Measurements from ENCODE around the gene ITGB1. TPM values are rescaled to one million over a fixed set of nuclear protein-coding genes. Genes with fewer than 3 reads are reported as not detected.
"Not testable (repeated sequence)": the region's sequence is repeated elsewhere in the genome, so short reads cannot be mapped to it uniquely, and the experiment has no call there.

ITGB1 gene
- total RNA-seq: 379 TPM
- polyA plus RNA-seq (ENCODE audit: insufficient read depth in 1 of 8, insufficient read length in 8 of 8, low replicate concordance in 1 of 8): 100 to 1,000 TPM; 308 to 467 (median 385) TPM
- long read RNA-seq, donor 1, transcript ITGB1-201 (16 exons, 3,640 nt): major isoform, 17 of 36 reads
- long read RNA-seq, donor 1, partial matches to known transcripts: 12 of 36 reads
- long read RNA-seq, donor 1, other reads (novel, unspliced or antisense): 6 of 36 reads
- long read RNA-seq, donor 2, transcript ITGB1-201 (16 exons, 3,640 nt): major isoform, 7 of 8 reads
- long read RNA-seq, donor 2, partial matches to known transcripts: 0 of 8 reads
- long read RNA-seq, donor 2, other reads (novel, unspliced or antisense): 0 of 8 reads
- long read RNA-seq, donor 3, transcript ITGB1-201 (16 exons, 3,640 nt): major isoform, 58 of 128 reads
- long read RNA-seq, donor 3, partial matches to known transcripts: 49 of 128 reads
- long read RNA-seq, donor 3, other reads (novel, unspliced or antisense): 17 of 128 reads
- long read RNA-seq, donor 4, transcript ITGB1-201 (16 exons, 3,640 nt): major isoform, 22 of 89 reads
- long read RNA-seq, donor 4, partial matches to known transcripts: 56 of 89 reads
- long read RNA-seq, donor 4, other reads (novel, unspliced or antisense): 5 of 89 reads
- long read RNA-seq, donor 5, transcript ITGB1-201 (16 exons, 3,640 nt): major isoform, 111 of 408 reads
- long read RNA-seq, donor 5, transcript ITGB1-214 (3 exons, 861 nt): minor isoform, 8 of 408 reads
- long read RNA-seq, donor 5, partial matches to known transcripts: 275 of 408 reads
- long read RNA-seq, donor 5, other reads (novel, unspliced or antisense): 12 of 408 reads
- long read RNA-seq, donor 6, transcript ITGB1-201 (16 exons, 3,640 nt): major isoform, 88 of 214 reads
- long read RNA-seq, donor 6, partial matches to known transcripts: 94 of 214 reads
- long read RNA-seq, donor 6, other reads (novel, unspliced or antisense): 31 of 214 reads
- long read RNA-seq, donor 7, transcript ITGB1-201 (16 exons, 3,640 nt): major isoform, 77 of 215 reads
- long read RNA-seq, donor 7, partial matches to known transcripts: 124 of 215 reads
- long read RNA-seq, donor 7, other reads (novel, unspliced or antisense): 8 of 215 reads
- long read RNA-seq, donor 8, transcript ITGB1-201 (16 exons, 3,640 nt): major isoform, 61 of 129 reads
- long read RNA-seq, donor 8, partial matches to known transcripts: 56 of 129 reads
- long read RNA-seq, donor 8, other reads (novel, unspliced or antisense): 8 of 129 reads
- long read RNA-seq, donor 9, transcript ITGB1-201 (16 exons, 3,640 nt): major isoform, 21 of 121 reads
- long read RNA-seq, donor 9, partial matches to known transcripts: 92 of 121 reads
- long read RNA-seq, donor 9, other reads (novel, unspliced or antisense): 5 of 121 reads
- long read RNA-seq, donor 10, transcript ITGB1-201 (16 exons, 3,640 nt): major isoform, 94 of 257 reads
- long read RNA-seq, donor 10, partial matches to known transcripts: 147 of 257 reads
- long read RNA-seq, donor 10, other reads (novel, unspliced or antisense): 12 of 257 reads
- long read RNA-seq, donor 11, transcript ITGB1-201 (16 exons, 3,640 nt): major isoform, 51 of 124 reads
- long read RNA-seq, donor 11, transcript ITGB1-214 (3 exons, 861 nt): minor isoform, 9 of 124 reads
- long read RNA-seq, donor 11, partial matches to known transcripts: 57 of 124 reads
- long read RNA-seq, donor 11, other reads (novel, unspliced or antisense): 7 of 124 reads

DNA sequence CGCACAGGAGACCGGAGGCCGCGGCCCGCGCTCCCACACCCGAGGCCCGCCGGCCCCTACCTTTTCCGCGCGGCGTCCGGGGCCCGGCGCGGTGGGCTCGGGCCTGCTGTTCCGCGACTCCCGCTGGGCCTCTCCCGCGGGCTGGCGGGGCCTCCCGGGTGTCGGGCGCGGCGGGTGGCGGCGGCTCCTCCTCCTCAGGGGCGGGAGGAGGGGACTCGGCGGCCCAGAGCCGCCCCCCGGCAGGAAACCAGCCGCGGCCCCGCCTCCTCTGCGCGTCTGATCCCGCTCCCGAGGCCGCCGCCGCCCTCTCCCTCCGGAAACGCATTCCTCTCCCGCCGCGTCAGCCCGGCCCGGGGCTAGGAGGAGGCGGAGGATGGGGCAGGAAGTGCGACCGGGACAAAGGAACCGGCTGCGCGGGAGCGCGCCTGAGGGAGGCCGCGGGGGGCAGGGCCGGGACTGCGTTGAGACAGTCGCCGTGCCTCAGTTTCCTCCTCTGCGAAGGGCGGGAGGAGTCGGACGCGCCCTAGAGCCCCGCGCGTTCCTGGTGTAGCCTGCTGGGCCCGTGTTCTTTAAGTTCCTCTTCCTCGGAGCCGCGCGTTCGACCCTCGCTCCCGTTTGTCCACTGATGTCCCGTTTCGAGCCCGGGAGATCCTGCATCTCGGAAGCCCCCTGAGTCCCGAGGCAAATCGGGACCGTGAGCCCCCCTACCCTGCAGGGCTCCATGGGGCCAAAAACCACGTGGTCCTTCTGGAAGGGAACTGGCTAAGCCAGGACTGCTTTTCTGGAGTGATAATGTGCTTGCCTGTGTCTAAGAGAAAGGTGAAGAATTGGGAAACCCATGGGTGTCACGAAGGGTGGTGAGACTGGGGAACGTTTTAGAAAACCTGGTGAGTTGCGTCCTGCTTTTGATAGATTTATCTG lies at the start of gene ITGB1:
ITGB1 (minus strand) TSS at position 146 of the 921 bp plus-strand sequence. CDS start 22,672 bp downstream, outside the sequence.
- H3K27me3 ChIP-seq (ENCODE audit: control insufficient read depth, insufficient read depth, low read length): no peaks in the 10 kb centered on the region
- peak within 1 kb of the TSS; percentile 98 for H3K27ac ChIP-seq (ENCODE audit: low read length)
- DNase-seq: peak; percentile 99
- WGBS (ENCODE audit: insufficient coverage): under 1% methylated on average over 80 of the region's 94 CpGs
- H3K4me3 ChIP-seq (ENCODE audit: low read length): peak within 1 kb of the TSS; percentile 98
- H3K9me3 ChIP-seq (replicated peaks; ENCODE audit: control insufficient read depth, low read depth, low read length): no peaks in the 10 kb centered on the region
- H3K4me1 ChIP-seq (ENCODE audit: control insufficient read depth, insufficient read depth, low read length): peaks cover 16% of the 10 kb centered on the region
- H3K36me3 ChIP-seq (ENCODE audit: control insufficient read depth, insufficient read depth, low read length): no peaks in the 10 kb centered on the region

DNA sequence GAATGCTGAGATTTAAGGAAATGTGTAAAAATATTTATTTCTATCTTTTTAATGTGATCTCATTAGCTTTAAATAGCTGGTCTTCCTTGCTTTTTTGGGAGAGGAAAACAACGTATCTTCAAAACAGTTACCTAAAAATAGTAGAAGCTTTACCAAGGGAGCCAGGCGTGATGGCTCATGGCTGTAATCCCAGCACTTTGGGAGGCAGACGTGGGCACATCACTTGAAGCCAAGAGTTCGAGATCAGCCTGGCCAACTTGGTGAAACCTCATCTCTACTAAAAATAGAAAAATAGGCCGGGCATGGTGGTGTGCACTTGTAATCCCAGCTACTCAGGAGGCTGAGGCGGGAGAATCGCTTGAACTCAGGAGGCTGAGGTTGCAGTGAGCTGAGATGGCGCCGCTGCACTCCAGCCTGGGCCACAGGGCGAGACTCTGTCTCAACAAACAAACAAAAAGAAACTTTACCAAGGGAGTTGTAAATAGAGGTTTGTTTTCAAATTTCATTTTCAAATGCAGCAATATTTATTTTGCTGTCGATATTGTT lies 48.4 kb upstream of the ITGB1 start:
- peaks cover 4% of the 10 kb centered on the region for H3K4me1 ChIP-seq (ENCODE audit: control insufficient read depth, insufficient read depth, low read length)
- H3K27me3 ChIP-seq (ENCODE audit: control insufficient read depth, insufficient read depth, low read length): no peaks in the 10 kb centered on the region
- DNase-seq: no peak
- no peaks in the 10 kb centered on the region for H3K36me3 ChIP-seq (ENCODE audit: control insufficient read depth, insufficient read depth, low read length)
- no peak overlapping the region for H3K27ac ChIP-seq (ENCODE audit: low read length)
- H3K4me3 ChIP-seq (ENCODE audit: low read length): no peak overlapping the region
- 40% methylated on average over 2 of the region's 11 CpGs for WGBS (ENCODE audit: insufficient coverage)
- no peaks in the 10 kb centered on the region for H3K9me3 ChIP-seq (replicated peaks; ENCODE audit: control insufficient read depth, low read depth, low read length)

DNA sequence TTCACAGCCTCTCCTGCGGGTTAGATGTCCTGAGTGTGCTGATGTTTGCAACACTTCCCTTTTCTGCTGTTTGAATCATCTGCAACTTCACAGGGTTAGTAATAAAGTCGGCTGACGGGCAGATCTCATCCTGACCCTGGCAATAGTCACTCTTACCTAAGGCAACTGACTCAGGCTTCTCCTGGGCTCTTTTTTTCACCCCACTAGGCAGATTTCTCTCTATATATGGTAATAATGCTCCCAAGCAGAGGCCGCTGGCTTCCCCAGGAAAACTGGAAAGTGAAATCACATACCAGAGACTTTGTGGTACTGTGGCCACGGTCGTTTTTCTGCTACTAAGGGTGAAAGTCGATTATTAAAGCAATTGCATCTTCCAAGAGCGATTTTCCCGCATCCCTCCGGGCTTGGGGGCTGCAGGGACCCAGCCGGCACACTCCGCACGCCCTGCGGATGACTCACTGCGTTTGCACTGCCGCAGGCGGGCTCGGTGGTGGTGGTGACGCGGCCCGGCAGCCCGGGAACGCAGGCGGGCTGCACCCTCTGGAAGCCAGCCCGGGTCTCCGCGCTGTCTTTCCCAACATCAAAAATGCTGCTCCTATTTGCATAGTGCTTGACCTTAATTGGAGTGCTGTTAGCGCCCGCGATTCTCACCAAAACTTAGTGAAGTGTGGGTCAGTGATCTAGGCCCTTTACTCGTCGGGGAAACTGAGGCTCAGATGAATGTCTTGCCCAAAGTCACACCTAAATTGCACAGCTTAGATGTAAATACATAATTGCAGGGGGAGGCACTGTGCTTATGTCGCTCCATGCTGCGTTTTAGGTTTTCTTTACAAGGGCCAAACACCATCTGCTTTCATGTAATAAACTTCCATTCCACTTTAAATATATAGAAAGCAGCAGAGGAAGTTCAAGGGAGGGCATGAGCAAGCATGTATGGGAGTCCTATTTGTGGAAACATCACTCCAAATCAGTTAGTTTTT lies 47.6 kb upstream of the ITGB1 start:
- H3K9me3 ChIP-seq (replicated peaks; ENCODE audit: control insufficient read depth, low read depth, low read length): no peaks in the 10 kb centered on the region
- H3K27me3 ChIP-seq (ENCODE audit: control insufficient read depth, insufficient read depth, low read length): no peaks in the 10 kb centered on the region
- 6% methylated on average over 14 of the region's 34 CpGs for WGBS (ENCODE audit: insufficient coverage)
- no peaks in the 10 kb centered on the region for H3K36me3 ChIP-seq (ENCODE audit: control insufficient read depth, insufficient read depth, low read length)
- H3K4me1 ChIP-seq (ENCODE audit: control insufficient read depth, insufficient read depth, low read length): peaks cover 4% of the 10 kb centered on the region
- H3K27ac ChIP-seq (ENCODE audit: low read length): peak overlapping the region; percentile 62
- DNase-seq: peak; percentile 61
- H3K4me3 ChIP-seq (ENCODE audit: low read length): peak overlapping the region; percentile 46

GRCh38 chr10:33001908-33002492 lies 44.0 kb upstream of the ITGB1 start:
- Histone ChIP-seq H3K9me3 (replicated peaks; ENCODE audit: control insufficient read depth, low read depth, low read length) (peaks cover 3% of the 10 kb centered on the region), H3K27ac (ENCODE audit: low read length) (no peak overlapping the region), H3K4me1 (ENCODE audit: control insufficient read depth, insufficient read depth, low read length) (peaks cover 4% of the 10 kb centered on the region), H3K4me3 (ENCODE audit: low read length) (no peak overlapping the region), H3K27me3 (ENCODE audit: control insufficient read depth, insufficient read depth, low read length) (no peaks in the 10 kb centered on the region), H3K36me3 (ENCODE audit: control insufficient read depth, insufficient read depth, low read length) (no peaks in the 10 kb centered on the region)
- 60% methylated on average over 1 of the region's 4 CpGs for WGBS (ENCODE audit: insufficient coverage)
- DNase-seq: no peak

- 100% methylated on average over 3 of the region's 9 CpGs for WGBS (ENCODE audit: insufficient coverage)
- DNase-seq; H3K4me1 ChIP-seq (ENCODE audit: control insufficient read depth, insufficient read depth, low read length); H3K4me3 ChIP-seq (ENCODE audit: low read length); H3K36me3 ChIP-seq (ENCODE audit: control insufficient read depth, insufficient read depth, low read length); H3K9me3 ChIP-seq (replicated peaks; ENCODE audit: control insufficient read depth, low read depth, low read length); H3K27me3 ChIP-seq (ENCODE audit: control insufficient read depth, insufficient read depth, low read length); H3K27ac ChIP-seq (ENCODE audit: low read length): not testable (repeated sequence)
Observed at GRCh38 chr10:32998060-32998581, 40.1 kb upstream of the ITGB1 start.

DNA sequence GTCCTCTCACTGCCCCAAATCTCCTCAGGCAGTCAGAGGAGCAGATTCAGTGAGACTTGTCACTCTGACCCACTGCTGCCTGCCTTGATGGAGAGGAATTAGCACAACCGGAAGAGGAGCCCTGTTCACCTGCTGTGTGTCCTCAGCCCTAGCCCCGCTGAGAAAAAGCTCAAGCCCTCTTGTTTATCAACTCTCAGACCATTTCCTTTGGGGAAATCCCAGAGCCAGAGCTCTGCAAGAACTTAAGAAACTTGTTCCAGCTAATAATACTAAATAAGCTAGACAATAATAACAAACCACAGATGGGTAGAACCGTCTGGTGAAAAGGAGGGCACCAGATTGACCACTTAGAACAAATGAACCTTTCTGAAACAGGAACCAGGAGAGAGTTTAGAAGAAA lies 37.7 kb upstream of the ITGB1 start:
- no peaks in the 10 kb centered on the region for H3K4me1 ChIP-seq (ENCODE audit: control insufficient read depth, insufficient read depth, low read length)
- no peak for DNase-seq
- no peak overlapping the region for H3K4me3 ChIP-seq (ENCODE audit: low read length)
- H3K9me3 ChIP-seq (replicated peaks; ENCODE audit: control insufficient read depth, low read depth, low read length): peaks cover 3% of the 10 kb centered on the region
- no peaks in the 10 kb centered on the region for H3K27me3 ChIP-seq (ENCODE audit: control insufficient read depth, insufficient read depth, low read length)
- no peak overlapping the region for H3K27ac ChIP-seq (ENCODE audit: low read length)
- 15% methylated on average over 2 of the region's 3 CpGs for WGBS (ENCODE audit: insufficient coverage)
- H3K36me3 ChIP-seq (ENCODE audit: control insufficient read depth, insufficient read depth, low read length): no peaks in the 10 kb centered on the region

- 77% methylated on average over 5 of the region's 9 CpGs for WGBS (ENCODE audit: insufficient coverage)
- H3K4me1 ChIP-seq (ENCODE audit: control insufficient read depth, insufficient read depth, low read length): no peaks in the 10 kb centered on the region
- no peaks in the 10 kb centered on the region for H3K36me3 ChIP-seq (ENCODE audit: control insufficient read depth, insufficient read depth, low read length)
- no peak for DNase-seq
- no peak overlapping the region for H3K4me3 ChIP-seq (ENCODE audit: low read length)
- H3K27me3 ChIP-seq (ENCODE audit: control insufficient read depth, insufficient read depth, low read length): no peaks in the 10 kb centered on the region
- peaks cover 3% of the 10 kb centered on the region for H3K9me3 ChIP-seq (replicated peaks; ENCODE audit: control insufficient read depth, low read depth, low read length)
- H3K27ac ChIP-seq (ENCODE audit: low read length): no peak overlapping the region
Observed at GRCh38 chr10:32995066-32995622, 37.1 kb upstream of the ITGB1 start.

Data from muscle of leg (tissue), 16 donors.